ENCODE measurements around the gene VSIG10L2. TPM values are rescaled to one million over a fixed set of nuclear protein-coding genes. Genes with fewer than 3 reads are reported as not detected.
"Not testable (repeated sequence)": the region's sequence is repeated elsewhere in the genome, so short reads cannot be mapped to it uniquely, and the experiment has no call there.

VSIG10L2 gene
- total RNA-seq, 4 donors from 2014 or later = 2.0 to 17.2 (median 6.7) TPM

DNA sequence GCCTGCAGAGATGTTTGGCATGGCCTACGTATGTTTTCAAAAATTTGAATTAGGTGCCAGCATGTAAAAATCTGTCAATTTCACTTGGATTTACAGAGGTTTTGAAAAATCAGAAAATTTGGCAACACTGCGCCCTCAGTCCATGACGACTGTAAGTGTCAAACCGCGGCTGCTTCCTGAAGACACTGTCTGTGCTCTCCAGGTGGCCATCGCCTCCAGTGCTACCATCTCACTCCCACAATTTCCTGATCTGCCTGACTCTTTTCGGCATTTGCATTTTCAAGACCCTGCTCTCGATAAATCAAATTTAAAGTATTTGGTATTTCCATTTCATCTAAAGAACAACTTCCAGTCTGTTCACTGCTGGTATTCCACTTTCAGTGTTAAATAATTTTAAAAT is 34.6 kb downstream of the VSIG10L2 start:
- no peak overlapping the region for H3K27ac ChIP-seq
- H3K36me3 ChIP-seq = peaks cover 25% of the 10 kb centered on the region
- DNase-seq (ENCODE audit: low spot score in 2 of 2) = no peak
- WGBS = 91% methylated on average over 8 of the region's 8 CpGs
- H3K9me3 ChIP-seq = no peaks in the 10 kb centered on the region
- no peaks in the 10 kb centered on the region for H3K27me3 ChIP-seq
- TF ChIP-seq EP300 (IDR thresholded peaks at IDR 0.05) (no peak), POLR2A (IDR thresholded peaks at IDR 0.05) (no peak), POLR2AphosphoS5 (IDR thresholded peaks at IDR 0.05) (no peak)
- TF ChIP-seq, protein P1, sequence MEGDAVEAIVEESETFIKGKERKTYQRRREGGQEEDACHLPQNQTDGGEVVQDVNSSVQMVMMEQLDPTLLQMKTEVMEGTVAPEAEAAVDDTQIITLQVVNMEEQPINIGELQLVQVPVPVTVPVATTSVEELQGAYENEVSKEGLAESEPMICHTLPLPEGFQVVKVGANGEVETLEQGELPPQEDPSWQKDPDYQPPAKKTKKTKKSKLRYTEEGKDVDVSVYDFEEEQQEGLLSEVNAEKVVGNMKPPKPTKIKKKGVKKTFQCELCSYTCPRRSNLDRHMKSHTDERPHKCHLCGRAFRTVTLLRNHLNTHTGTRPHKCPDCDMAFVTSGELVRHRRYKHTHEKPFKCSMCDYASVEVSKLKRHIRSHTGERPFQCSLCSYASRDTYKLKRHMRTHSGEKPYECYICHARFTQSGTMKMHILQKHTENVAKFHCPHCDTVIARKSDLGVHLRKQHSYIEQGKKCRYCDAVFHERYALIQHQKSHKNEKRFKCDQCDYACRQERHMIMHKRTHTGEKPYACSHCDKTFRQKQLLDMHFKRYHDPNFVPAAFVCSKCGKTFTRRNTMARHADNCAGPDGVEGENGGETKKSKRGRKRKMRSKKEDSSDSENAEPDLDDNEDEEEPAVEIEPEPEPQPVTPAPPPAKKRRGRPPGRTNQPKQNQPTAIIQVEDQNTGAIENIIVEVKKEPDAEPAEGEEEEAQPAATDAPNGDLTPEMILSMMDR (IDR thresholded peaks at IDR 0.05) = no peak
- no peak overlapping the region for H3K4me3 ChIP-seq
- H3K4me1 ChIP-seq = no peaks in the 10 kb centered on the region

DNA sequence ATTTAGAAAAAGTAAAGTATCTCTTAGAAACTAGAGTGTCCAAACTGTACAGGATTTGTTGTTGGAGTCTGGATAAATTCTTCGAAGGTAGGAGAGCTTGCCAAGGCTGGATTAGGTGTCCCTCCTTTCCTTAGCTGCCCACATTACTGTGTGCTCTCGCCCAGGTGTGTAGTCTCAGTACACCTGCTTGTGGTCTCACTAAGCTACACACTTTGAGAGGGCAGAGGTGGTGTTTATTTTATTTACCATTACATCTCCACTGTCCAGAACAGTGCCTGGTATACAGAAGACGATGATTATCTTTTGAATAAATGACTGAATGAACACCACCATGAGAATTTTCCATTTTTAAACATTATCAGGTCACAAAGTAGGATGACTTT is 36.5 kb downstream of the VSIG10L2 start:
- H3K27me3 ChIP-seq = no peaks in the 10 kb centered on the region
- 93% methylated on average over 3 of the region's 3 CpGs for WGBS
- no peak overlapping the region for H3K4me3 ChIP-seq
- TF ChIP-seq, protein P1 (IDR thresholded peaks at IDR 0.05) = no peak
- TF ChIP-seq EP300 (IDR thresholded peaks at IDR 0.05) (no peak), POLR2A (IDR thresholded peaks at IDR 0.05) (no peak), POLR2AphosphoS5 (IDR thresholded peaks at IDR 0.05) (no peak)
- DNase-seq (ENCODE audit: low spot score in 2 of 2) = no peak
- peaks cover 25% of the 10 kb centered on the region for H3K36me3 ChIP-seq
- H3K27ac ChIP-seq = no peak overlapping the region
- no peaks in the 10 kb centered on the region for H3K9me3 ChIP-seq
- no peaks in the 10 kb centered on the region for H3K4me1 ChIP-seq

DNA sequence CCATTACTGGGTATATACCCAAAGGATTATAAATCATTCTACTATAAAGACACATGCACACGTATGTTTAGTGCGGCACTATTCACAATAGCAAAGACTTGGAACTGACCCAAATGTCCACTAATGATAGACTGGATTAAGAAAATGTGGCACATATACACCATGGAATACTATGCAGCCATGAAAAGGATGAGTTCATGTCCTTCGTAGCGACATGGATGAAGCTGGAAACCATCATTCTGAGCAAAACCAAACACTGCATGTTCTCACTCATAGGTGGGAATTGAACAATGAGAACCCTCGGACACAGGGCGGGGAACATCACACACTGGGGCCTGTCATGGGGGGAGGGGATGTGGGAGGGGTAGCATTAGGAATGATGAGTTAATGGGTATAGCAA is 40.1 kb downstream of the VSIG10L2 start:
- H3K4me1 ChIP-seq; H3K9me3 ChIP-seq; H3K27me3 ChIP-seq; H3K4me3 ChIP-seq; DNase-seq (ENCODE audit: low spot score in 2 of 2); H3K27ac ChIP-seq: not testable (repeated sequence)
- peaks cover 24% of the 10 kb centered on the region for H3K36me3 ChIP-seq
- whole genome bisulfite sequencing = 97% methylated on average over 6 of the region's 6 CpGs

DNA sequence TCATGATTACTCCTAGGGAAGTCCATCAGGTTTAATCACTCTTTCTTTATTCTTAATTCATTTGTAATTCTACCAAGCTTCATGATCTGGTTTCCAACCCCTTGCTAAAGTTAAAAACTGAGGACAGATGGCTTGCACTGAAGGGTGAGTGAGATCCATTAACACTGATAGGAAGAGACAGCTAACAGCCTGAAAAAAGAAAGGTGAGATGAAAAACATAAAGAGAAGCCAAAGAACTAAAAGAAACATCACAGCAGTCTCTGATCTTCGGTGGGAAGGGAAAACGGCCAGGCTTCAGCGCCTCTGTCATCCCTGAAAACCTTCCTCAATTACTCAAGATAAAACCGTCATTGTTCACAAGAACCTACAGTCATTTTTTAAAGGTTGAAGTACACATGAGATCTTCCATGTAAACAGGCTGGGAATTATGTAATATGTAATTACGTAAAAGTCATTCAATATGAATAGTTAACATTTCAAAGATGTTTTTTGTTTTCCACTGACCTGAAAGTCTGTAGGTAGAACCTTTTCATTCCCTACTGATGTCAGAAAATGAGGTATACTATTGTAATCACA is 41.3 kb downstream of the VSIG10L2 start:
- Histone ChIP-seq H3K36me3 (peaks cover 18% of the 10 kb centered on the region), H3K4me3 (no peak overlapping the region), H3K9me3 (no peaks in the 10 kb centered on the region), H3K4me1 (no peaks in the 10 kb centered on the region), H3K27me3 (no peaks in the 10 kb centered on the region), H3K27ac (no peak overlapping the region)
- no peak for TF ChIP-seq EP300 (IDR thresholded peaks at IDR 0.05)
- no peak for TF ChIP-seq POLR2A (IDR thresholded peaks at IDR 0.05)
- no peak for TF ChIP-seq POLR2AphosphoS5 (IDR thresholded peaks at IDR 0.05)
- TF ChIP-seq, protein P1 (IDR thresholded peaks at IDR 0.05) = no peak
- DNase-seq (ENCODE audit: low spot score in 2 of 2) = no peak
- 64% methylated on average over 5 of the region's 5 CpGs for WGBS

DNA sequence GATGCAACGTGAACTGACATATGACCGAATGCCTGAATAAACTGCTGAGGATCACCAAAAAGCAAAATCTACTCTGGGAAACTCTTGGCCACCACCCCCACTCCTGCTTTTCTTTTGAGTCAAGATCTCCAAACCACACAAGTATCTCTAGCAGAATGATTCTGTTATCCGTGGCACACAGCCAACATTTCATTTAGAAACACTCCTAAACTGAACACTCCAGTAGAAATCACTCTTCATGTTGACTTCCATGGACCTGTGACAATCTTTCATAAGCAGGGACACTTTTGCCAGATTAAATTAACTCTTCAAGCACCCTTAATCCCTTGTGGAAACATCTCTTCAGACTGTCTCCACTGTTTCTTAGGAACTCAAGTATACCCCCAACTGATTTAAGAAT is 44.4 kb downstream of the VSIG10L2 start:
- 53% methylated on average over 3 of the region's 3 CpGs for WGBS
- no peak for DNase-seq (ENCODE audit: low spot score in 2 of 2)
- H3K9me3 ChIP-seq = no peaks in the 10 kb centered on the region
- TF ChIP-seq, protein P1 (IDR thresholded peaks at IDR 0.05) = no peak
- TF ChIP-seq POLR2A (IDR thresholded peaks at IDR 0.05) (no peak), EP300 (IDR thresholded peaks at IDR 0.05) (no peak), POLR2AphosphoS5 (IDR thresholded peaks at IDR 0.05) (no peak)
- no peaks in the 10 kb centered on the region for H3K4me1 ChIP-seq
- no peak overlapping the region for H3K27ac ChIP-seq
- peaks cover 12% of the 10 kb centered on the region for H3K36me3 ChIP-seq
- H3K27me3 ChIP-seq = no peaks in the 10 kb centered on the region
- no peak overlapping the region for H3K4me3 ChIP-seq

DNA sequence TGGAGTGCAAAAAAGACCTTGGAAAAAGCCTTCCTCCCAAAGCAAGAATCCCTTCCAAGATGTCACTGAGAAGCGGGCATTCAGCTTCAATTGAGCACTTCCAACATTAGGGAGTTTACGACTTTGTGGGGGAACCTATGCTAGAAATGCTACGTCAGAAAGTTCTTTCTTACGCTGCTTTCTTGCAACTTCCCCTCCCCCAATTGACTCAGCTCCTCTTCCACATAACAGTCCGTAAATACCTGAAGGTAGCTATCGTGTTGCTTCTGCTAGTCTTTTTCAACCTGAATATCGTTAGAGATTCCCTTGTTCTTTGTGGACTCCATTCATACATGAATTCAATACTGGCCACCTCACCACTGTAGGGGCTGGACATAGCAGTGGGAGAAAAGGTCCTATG is 47.0 kb downstream of the VSIG10L2 start:
- H3K9me3 ChIP-seq = no peaks in the 10 kb centered on the region
- 95% methylated on average over 7 of the region's 7 CpGs for WGBS
- DNase-seq (ENCODE audit: low spot score in 2 of 2) = no peak
- H3K4me1 ChIP-seq = no peaks in the 10 kb centered on the region
- no peak for TF ChIP-seq POLR2A (IDR thresholded peaks at IDR 0.05)
- TF ChIP-seq EP300 (IDR thresholded peaks at IDR 0.05) = no peak
- TF ChIP-seq POLR2AphosphoS5 (IDR thresholded peaks at IDR 0.05) = no peak
- TF ChIP-seq, protein P1 (IDR thresholded peaks at IDR 0.05) = no peak
- no peaks in the 10 kb centered on the region for H3K27me3 ChIP-seq
- no peak overlapping the region for H3K4me3 ChIP-seq
- H3K36me3 ChIP-seq = peaks cover 19% of the 10 kb centered on the region
- H3K27ac ChIP-seq = no peak overlapping the region
